AG08396 (cell line): ENCODE data around the gene MCM9.

Experiments used
- DNase-seq: peaks from one replicate; pipeline ENCODE4 v3.0.0; 2012; ENCODE audit warnings: low spot score, mixed read lengths

MCM9 gene

GRCh38 chr6:118934461-118935330 lies at the start of gene MCM9:
TSS of gene MCM9 (minus strand) at chr6:118935159. CDS start at chr6:118931723, 3,436 bp downstream.
- peak; percentile 95 for DNase-seq

- no peak for DNase-seq
Measured at GRCh38 chr6:118984342-118984741, 49.4 kb upstream of the MCM9 start.

- DNase-seq: no peak
Measured at GRCh38 chr6:118982575-118982911, 47.6 kb upstream of the MCM9 start.

GRCh38 chr6:118981884-118982574 lies 47.1 kb upstream of the MCM9 start:
- DNase-seq: no peak

- no peak for DNase-seq
Measured at GRCh38 chr6:118980063-118980462, 45.1 kb upstream of the MCM9 start.

- no peak for DNase-seq
Measured at GRCh38 chr6:118974790-118975189, 39.8 kb upstream of the MCM9 start.

- no peak for DNase-seq
Measured at GRCh38 chr6:118971682-118972081, 36.7 kb upstream of the MCM9 start.

- DNase-seq: no peak
Measured at GRCh38 chr6:118970866-118971265, 35.9 kb upstream of the MCM9 start.

GRCh38 chr6:118968416-118968815 lies 33.5 kb upstream of the MCM9 start:
- DNase-seq: no peak

- DNase-seq: no peak
Measured at GRCh38 chr6:118967239-118967638, 32.3 kb upstream of the MCM9 start.

GRCh38 chr6:118965843-118966370 lies 30.9 kb upstream of the MCM9 start:
- no peak for DNase-seq

GRCh38 chr6:118965371-118965770 lies 30.4 kb upstream of the MCM9 start:
- DNase-seq: no peak

GRCh38 chr6:118963003-118963402 lies 28.0 kb upstream of the MCM9 start:
- no peak for DNase-seq

- DNase-seq: no peak
Measured at GRCh38 chr6:118959903-118960302, 24.9 kb upstream of the MCM9 start.

- no peak for DNase-seq
Measured at GRCh38 chr6:118953391-118953790, 18.4 kb upstream of the MCM9 start.

- no peak for DNase-seq
Measured at GRCh38 chr6:118952683-118953082, 17.7 kb upstream of the MCM9 start.

GRCh38 chr6:118945217-118945616 lies 10.3 kb upstream of the MCM9 start:
- no peak for DNase-seq

GRCh38 chr6:118940770-118941169 lies 5.8 kb upstream of the MCM9 start:
- no peak for DNase-seq

GRCh38 chr6:118939683-118940082 lies 4.7 kb upstream of the MCM9 start:
- DNase-seq: no peak

- no peak for DNase-seq
Measured at GRCh38 chr6:118935978-118936703, 1.2 kb upstream of the MCM9 start.

GRCh38 chr6:118935331-118935668 lies 341 bp upstream of the MCM9 start:
- DNase-seq: no peak

- no peak for DNase-seq
Measured at GRCh38 chr6:118933855-118934460, 1.0 kb downstream of the MCM9 start.
